GM19468 (cell line): ENCODE results near the gene RNF213.
"Not testable (repeated sequence)": the region's sequence is repeated elsewhere in the genome, so short reads cannot be mapped to it uniquely, and the experiment has no call there.

Experiments
- ATAC-seq: cut with Tn5 transposase; IDR thresholded peaks from one replicate; pipeline ENCODE4 v1.9.1; 2021; ENCODE audit warnings: mild to moderate bottlenecking, moderate library complexity, moderate number of reproducible peaks; ENCODE audit not compliant: unreplicated experiment; ENCODE audit errors: extremely low read depth

The RNF213 gene

GRCh38 chr17:80248894-80249710, 11.6 kb upstream of the RNF213 start:
- no peak for ATAC-seq

GRCh38 chr17:80251966-80252365, 8.7 kb upstream of the RNF213 start:
- ATAC-seq, result no peak

GRCh38 chr17:80252871-80253270, 7.8 kb upstream of the RNF213 start:
- ATAC-seq, result no peak

- no peak for ATAC-seq
Measured at GRCh38 chr17:80253631-80254395, 6.8 kb upstream of the RNF213 start.

- ATAC-seq, result peak; percentile 32
Measured at GRCh38 chr17:80254396-80255251, 6.0 kb upstream of the RNF213 start.

GRCh38 chr17:80256034-80256350, 4.7 kb upstream of the RNF213 start:
- no peak for ATAC-seq

GRCh38 chr17:80257716-80258213, 2.9 kb upstream of the RNF213 start:
- no peak for ATAC-seq

- not testable (repeated sequence) for ATAC-seq
Measured at GRCh38 chr17:80258296-80258695, 2.4 kb upstream of the RNF213 start.

- ATAC-seq, result no peak
Measured at GRCh38 chr17:80259457-80260068, 1.1 kb upstream of the RNF213 start.

- no peak for ATAC-seq
Measured at GRCh38 chr17:80260069-80260535, 550 bp upstream of the RNF213 start.

- no peak for ATAC-seq
Measured at GRCh38 chr17:80261159-80261894, 675 bp downstream of the RNF213 start.

GRCh38 chr17:80261895-80262279, 1.2 kb downstream of the RNF213 start:
- no peak for ATAC-seq

GRCh38 chr17:80262291-80262690, 1.6 kb downstream of the RNF213 start:
- ATAC-seq, result no peak

GRCh38 chr17:80262775-80263244, 2.2 kb downstream of the RNF213 start:
- ATAC-seq, result no peak

- ATAC-seq, result peak; percentile 21
Measured at GRCh38 chr17:80263253-80264204, 2.9 kb downstream of the RNF213 start.

GRCh38 chr17:80264205-80265075, 3.8 kb downstream of the RNF213 start:
- ATAC-seq, result no peak
